ENCODE results near the gene SH3GLB1. TPM values are rescaled to one million over a fixed set of nuclear protein-coding genes. Genes with fewer than 3 reads are reported as not detected.

SH3GLB1 gene
- total RNA-seq, 1 donor from 2014 or later: 117 TPM

GRCh38 chr1:86775395-86775794 is 71.0 kb downstream of the SH3GLB1 start:
- no peak overlapping the region for H3K4me3 Mint-ChIP-seq (ENCODE audit: unreplicated experiment)
- DNase-seq (ENCODE audit: low spot score): no peak
- no peak for TF ChIP-seq CTCF (IDR thresholded peaks at IDR 0.05; ENCODE audit: unreplicated experiment)
- peaks cover 24% of the 10 kb centered on the region for H3K4me1 Mint-ChIP-seq (ENCODE audit: unreplicated experiment)
- H3K27ac Mint-ChIP-seq (ENCODE audit: unreplicated experiment): no peak overlapping the region
- H3K9me3 Mint-ChIP-seq (ENCODE audit: unreplicated experiment): no peaks in the 10 kb centered on the region
- no peaks in the 10 kb centered on the region for H3K36me3 Mint-ChIP-seq (ENCODE audit: low read depth, unreplicated experiment)
- no peaks in the 10 kb centered on the region for H3K27me3 Mint-ChIP-seq (ENCODE audit: unreplicated experiment)

- H3K4me1 Mint-ChIP-seq (ENCODE audit: unreplicated experiment): peaks cover 24% of the 10 kb centered on the region
- DNase-seq (ENCODE audit: low spot score): no peak
- no peaks in the 10 kb centered on the region for H3K27me3 Mint-ChIP-seq (ENCODE audit: unreplicated experiment)
- no peak overlapping the region for H3K4me3 Mint-ChIP-seq (ENCODE audit: unreplicated experiment)
- no peak for TF ChIP-seq CTCF (IDR thresholded peaks at IDR 0.05; ENCODE audit: unreplicated experiment)
- no peaks in the 10 kb centered on the region for H3K9me3 Mint-ChIP-seq (ENCODE audit: unreplicated experiment)
- H3K36me3 Mint-ChIP-seq (ENCODE audit: low read depth, unreplicated experiment): no peaks in the 10 kb centered on the region
- no peak overlapping the region for H3K27ac Mint-ChIP-seq (ENCODE audit: unreplicated experiment)
These were observed 71.7 kb downstream of the SH3GLB1 start for GRCh38 chr1:86776108-86776507.

- Mint-ChIP-seq H3K4me3 (ENCODE audit: unreplicated experiment) (no peak overlapping the region), H3K9me3 (ENCODE audit: unreplicated experiment) (no peaks in the 10 kb centered on the region), H3K36me3 (ENCODE audit: low read depth, unreplicated experiment) (no peaks in the 10 kb centered on the region), H3K27ac (ENCODE audit: unreplicated experiment) (no peak overlapping the region), H3K4me1 (ENCODE audit: unreplicated experiment) (peaks cover 17% of the 10 kb centered on the region), H3K27me3 (ENCODE audit: unreplicated experiment) (peaks cover 3% of the 10 kb centered on the region)
- TF ChIP-seq CTCF (IDR thresholded peaks at IDR 0.05; ENCODE audit: unreplicated experiment): no peak
- no peak for DNase-seq (ENCODE audit: low spot score)
These were observed 74.3 kb downstream of the SH3GLB1 start for GRCh38 chr1:86778569-86779239.

GRCh38 chr1:86779308-86780191 is 75.2 kb downstream of the SH3GLB1 start:
- Mint-ChIP-seq H3K4me3 (ENCODE audit: unreplicated experiment) (no peak overlapping the region), H3K9me3 (ENCODE audit: unreplicated experiment) (no peaks in the 10 kb centered on the region), H3K36me3 (ENCODE audit: low read depth, unreplicated experiment) (no peaks in the 10 kb centered on the region), H3K27me3 (ENCODE audit: unreplicated experiment) (peaks cover 3% of the 10 kb centered on the region), H3K4me1 (ENCODE audit: unreplicated experiment) (peaks cover 11% of the 10 kb centered on the region), H3K27ac (ENCODE audit: unreplicated experiment) (no peak overlapping the region)
- no peak for DNase-seq (ENCODE audit: low spot score)
- no peak for TF ChIP-seq CTCF (IDR thresholded peaks at IDR 0.05; ENCODE audit: unreplicated experiment)

- H3K27me3 Mint-ChIP-seq (ENCODE audit: unreplicated experiment): peaks cover 3% of the 10 kb centered on the region
- no peak overlapping the region for H3K27ac Mint-ChIP-seq (ENCODE audit: unreplicated experiment)
- H3K36me3 Mint-ChIP-seq (ENCODE audit: low read depth, unreplicated experiment): no peaks in the 10 kb centered on the region
- peaks cover 3% of the 10 kb centered on the region for H3K4me1 Mint-ChIP-seq (ENCODE audit: unreplicated experiment)
- no peak for DNase-seq (ENCODE audit: low spot score)
- no peaks in the 10 kb centered on the region for H3K9me3 Mint-ChIP-seq (ENCODE audit: unreplicated experiment)
- no peak for TF ChIP-seq CTCF (IDR thresholded peaks at IDR 0.05; ENCODE audit: unreplicated experiment)
- no peak overlapping the region for H3K4me3 Mint-ChIP-seq (ENCODE audit: unreplicated experiment)
These were observed 78.1 kb downstream of the SH3GLB1 start for GRCh38 chr1:86782482-86782881.

All from endothelial cell (in vitro differentiated cells).